Neural cell (in vitro differentiated cells): Measurements from ENCODE around the gene ZNF831.

ENCODE experiments used
- CTCF ChIP-seq: fragments of 450-650 bp; IDR thresholded peaks from 2 replicates; pipeline ENCODE4 v1.5.1; 2014; ENCODE audit warnings: antibody characterized with exemption, mild to moderate bottlenecking, moderate library complexity; ENCODE audit not compliant: poor library complexity, severe bottlenecking
- EP300 ChIP-seq: fragments of 450-650 bp; conservative IDR thresholded peaks from 2 replicates; pipeline ENCODE4 v1.6.1; 2014; ENCODE audit warnings: antibody characterized with exemption, mild to moderate bottlenecking, moderate library complexity; ENCODE audit not compliant: poor library complexity, severe bottlenecking
- EZH2 ChIP-seq: fragments of 200-600, 300-800 bp; shearing (Covaris generic), sonication (generic); IDR thresholded peaks from 2 replicates; pipeline ENCODE4 v1.6.1; 2014; ENCODE audit warnings: antibody characterized with exemption, low read length, borderline replicate concordance, mild to moderate bottlenecking; ENCODE audit not compliant: insufficient read depth, poor library complexity, severe bottlenecking
- MXI1 ChIP-seq: fragments of 450-650 bp; conservative IDR thresholded peaks from 2 replicates; pipeline ENCODE4 v1.6.1; 2014; ENCODE audit warnings: antibody characterized with exemption, mild to moderate bottlenecking; ENCODE audit not compliant: poor library complexity, severe bottlenecking
- POLR2AphosphoS5 ChIP-seq: IDR thresholded peaks from 2 replicates; pipeline ENCODE4 v1.6.1; 2012
- RAD21 ChIP-seq: fragments of 450-650 bp; conservative IDR thresholded peaks from 2 replicates; pipeline ENCODE4 v1.6.1; 2014; ENCODE audit warnings: antibody characterized with exemption, mild to moderate bottlenecking, moderate library complexity
- REST ChIP-seq: IDR thresholded peaks from 2 replicates; pipeline ENCODE4 v1.6.1; 2012; ENCODE audit warnings: borderline replicate concordance
- SMC3 ChIP-seq: fragments of 450-650 bp; conservative IDR thresholded peaks from 2 replicates; pipeline ENCODE4 v1.6.1; 2014; ENCODE audit warnings: antibody characterized with exemption, mild to moderate bottlenecking, moderate library complexity; ENCODE audit not compliant: poor library complexity
- TAF1 ChIP-seq: IDR thresholded peaks from 2 replicates; pipeline ENCODE4 v1.6.1; 2012; ENCODE audit warnings: low read depth

- no peak for TF ChIP-seq CTCF
- TF ChIP-seq TAF1: no peak
- TF ChIP-seq EZH2: no peak
- no peak for TF ChIP-seq EP300
- TF ChIP-seq POLR2AphosphoS5: no peak
- no peak for TF ChIP-seq MXI1
- no peak for TF ChIP-seq SMC3
- no peak for TF ChIP-seq RAD21
- no peak for TF ChIP-seq REST
Observed at GRCh38 chr20:59125332-59125731, 38.3 kb upstream of the ZNF831 start.
